RCC 7860 (cell line): Measurements from ENCODE around the gene USO1.
"Not testable (repeated sequence)": the region's sequence is repeated elsewhere in the genome, so short reads cannot be mapped to it uniquely, and the experiment has no call there.

ENCODE experiments used
- DNase-seq: peaks from one replicate; pipeline ENCODE4 v3.0.0-alpha.2; 2015; ENCODE audit warnings: low spot score
- FAIRE-seq: peaks from 2 replicates; lab custom pipeline; 2012; peaks lifted over from hg19 to GRCh38; lab: Jason Lieb, UNC

The USO1 gene

DNA sequence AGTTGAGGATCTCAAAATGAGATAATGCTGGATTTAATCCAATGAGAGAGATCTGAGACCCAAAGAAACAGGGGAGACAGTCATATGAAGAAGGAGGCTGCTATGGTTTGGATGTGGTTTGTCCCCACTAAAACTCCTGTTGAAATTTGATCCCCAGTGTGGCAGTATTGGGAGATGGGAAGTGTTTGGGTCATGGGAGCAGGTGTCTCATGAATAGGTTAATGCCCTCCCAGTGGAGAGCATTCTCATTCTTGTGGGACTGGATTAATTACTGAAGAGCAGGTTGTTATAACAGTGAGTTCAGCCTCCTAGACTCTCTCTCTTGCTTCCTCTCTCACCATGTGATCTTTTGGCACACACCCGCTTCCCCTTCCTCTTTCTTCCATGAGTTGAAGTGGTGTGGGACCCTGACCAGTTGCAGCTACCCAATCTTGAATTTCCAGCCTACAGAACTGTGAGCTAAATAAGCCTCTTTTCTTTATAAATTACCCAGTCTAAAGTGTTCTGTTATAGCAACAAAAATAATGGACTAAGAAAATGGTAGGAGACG, 107.6 kb downstream of the USO1 start:
- FAIRE-seq (no peak), DNase-seq (no peak)

DNA sequence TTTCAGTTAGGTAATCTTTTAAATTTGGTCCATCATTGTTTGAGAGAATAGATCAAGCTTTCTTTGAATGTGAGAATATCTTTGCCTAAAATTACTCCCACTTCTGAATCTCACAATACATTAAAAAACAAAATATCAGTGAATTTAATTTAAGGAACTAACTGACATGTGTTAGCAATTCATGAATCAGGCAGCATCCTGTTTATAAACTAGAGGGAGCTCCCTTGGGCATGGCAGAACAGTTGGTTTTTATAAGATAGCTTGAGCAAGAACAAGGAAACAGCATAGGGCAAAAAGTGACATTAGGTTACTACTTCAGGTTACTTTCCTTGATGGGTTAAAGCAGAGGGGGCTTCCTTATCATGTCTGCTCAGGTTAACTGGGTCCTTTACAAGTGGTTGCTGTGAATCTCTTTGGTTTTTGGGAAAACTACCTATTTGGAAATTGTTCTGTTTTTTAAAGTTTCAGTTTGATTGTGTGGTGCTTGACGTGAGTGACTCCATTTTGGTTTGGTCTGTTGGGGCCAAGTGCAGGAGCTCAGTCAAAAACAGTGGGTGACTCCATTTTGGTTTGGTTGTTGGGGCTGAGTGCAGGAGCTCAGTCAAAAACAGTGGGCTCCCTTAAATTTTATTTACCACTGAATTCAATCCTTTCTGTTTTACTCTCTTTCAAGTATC, 109.9 kb downstream of the USO1 start:
- no peak for FAIRE-seq

GRCh38 chr4:75834772-75835154, 110.4 kb downstream of the USO1 start:
- FAIRE-seq, result no peak
- DNase-seq, result no peak

More for the DNA sequence above, 109.9 kb downstream of the USO1 start:
- DNase-seq, result no peak

DNA sequence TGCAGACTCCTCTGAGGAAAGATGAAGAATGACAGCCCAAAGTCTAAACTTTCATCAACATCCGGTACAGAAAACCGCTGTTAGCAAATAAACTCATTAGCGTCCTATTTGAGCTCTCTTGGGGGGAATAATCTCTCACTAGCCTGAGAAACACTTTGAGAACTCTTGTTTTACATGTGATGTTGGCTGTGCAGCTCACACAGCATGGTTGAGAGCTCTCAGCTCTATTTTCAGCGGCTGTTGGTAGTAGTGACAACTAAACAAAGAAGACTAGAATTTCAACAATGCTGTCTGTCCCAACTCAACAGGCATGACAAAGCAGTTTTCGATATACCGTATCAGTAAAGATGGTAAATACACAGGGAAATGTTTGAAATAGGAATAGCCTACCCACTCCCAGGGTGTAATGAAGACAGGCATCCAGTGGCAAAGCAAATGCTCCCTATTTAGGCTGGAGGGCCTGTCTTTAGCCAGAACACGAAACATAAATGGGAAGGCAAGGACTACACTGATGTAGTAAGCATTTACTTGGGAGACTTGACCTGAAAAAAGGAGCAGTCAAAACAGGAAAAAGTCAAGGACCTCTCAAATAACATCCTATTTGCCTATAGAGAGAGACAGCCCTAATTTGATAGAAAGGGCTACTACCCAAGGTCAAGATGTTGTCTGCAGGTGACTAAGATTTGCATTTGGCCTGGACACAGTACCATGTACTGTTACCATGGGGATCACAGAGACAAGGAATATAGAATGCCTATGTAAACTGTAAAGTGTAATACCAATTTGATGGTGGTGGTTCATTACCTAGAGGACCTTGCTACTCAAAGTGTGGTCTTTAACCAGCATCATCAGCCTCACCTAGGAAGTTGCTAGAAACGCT, 117.5 kb downstream of the USO1 start:
- no peak for FAIRE-seq
- no peak for DNase-seq

- FAIRE-seq (no peak), DNase-seq (no peak)
Observed at GRCh38 chr4:75843596-75843995, 119.2 kb downstream of the USO1 start.

- FAIRE-seq, result no peak
- DNase-seq, result no peak
Observed at GRCh38 chr4:75844151-75844662, 119.8 kb downstream of the USO1 start.

DNA sequence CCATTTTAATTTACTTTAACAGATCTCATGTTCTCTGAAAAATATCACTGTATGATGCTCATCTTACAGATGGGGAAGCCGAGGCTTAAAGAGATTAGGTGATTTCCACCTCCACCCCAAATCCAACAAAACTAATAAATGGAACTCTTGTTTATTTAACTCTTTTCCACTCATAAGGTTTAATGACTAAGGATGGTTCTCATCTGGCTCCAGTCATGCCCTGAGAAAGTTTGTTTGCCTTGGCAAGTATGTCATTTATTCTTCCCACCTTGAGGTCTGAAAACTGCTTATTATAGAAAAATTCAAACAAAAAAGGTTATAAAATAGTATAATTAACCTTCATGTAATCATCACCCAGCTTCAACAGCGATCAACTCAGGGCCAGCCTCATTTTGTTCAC, 121.6 kb downstream of the USO1 start:
- FAIRE-seq, result no peak
- no peak for DNase-seq

DNA sequence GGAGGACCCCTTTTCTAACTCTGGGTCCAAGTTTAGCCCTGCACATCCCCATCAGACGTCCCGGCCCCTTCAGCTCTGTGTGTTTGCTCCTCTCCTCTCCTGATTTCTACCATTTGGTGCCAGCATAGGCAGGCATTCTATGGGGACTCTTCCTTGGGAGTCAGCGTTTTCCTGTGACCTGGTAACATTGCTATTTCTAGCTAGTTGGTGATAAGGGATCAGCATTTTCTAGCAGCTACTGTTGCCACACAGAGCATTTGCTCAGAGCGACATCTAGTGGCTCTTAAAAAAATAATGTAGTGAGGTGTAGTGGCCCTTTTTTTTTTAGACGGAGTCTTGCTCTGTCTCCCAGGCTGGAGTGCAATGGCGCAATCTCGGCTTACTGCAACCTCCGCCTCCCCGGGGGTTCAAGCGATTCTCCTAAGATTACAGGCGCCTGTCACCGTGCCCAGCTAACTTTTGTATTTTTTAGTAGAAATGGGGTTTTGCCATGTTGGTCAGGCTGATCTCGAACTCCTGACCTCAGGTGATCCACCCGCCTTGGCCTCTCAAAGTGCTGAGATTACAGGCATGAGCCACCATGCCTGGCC, 123.9 kb downstream of the USO1 start:
- not testable (repeated sequence) for FAIRE-seq
- peak; percentile 65 for DNase-seq

DNA sequence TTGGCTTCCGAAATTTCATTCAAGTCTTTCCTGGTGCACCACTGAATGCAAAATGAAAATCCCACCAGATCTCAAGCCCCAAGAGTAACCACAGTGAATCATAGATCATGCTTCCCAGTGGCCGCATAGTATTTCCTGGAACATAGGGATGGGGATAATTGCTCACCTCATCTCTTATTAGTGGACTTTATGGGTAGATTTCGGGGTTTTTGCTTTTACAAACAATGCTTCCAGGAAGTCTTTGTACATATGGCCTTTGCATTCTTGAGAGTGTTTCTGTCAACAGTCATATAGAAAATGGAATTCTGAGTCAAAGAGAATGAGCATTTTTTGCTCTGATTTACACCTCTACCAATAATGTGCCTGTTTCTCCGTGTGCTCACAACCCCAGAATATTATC, 124.5 kb downstream of the USO1 start:
- FAIRE-seq (no peak), DNase-seq (no peak)

- FAIRE-seq, result no peak
- no peak for DNase-seq
Observed at GRCh38 chr4:75849461-75849860, 125.1 kb downstream of the USO1 start.

DNA sequence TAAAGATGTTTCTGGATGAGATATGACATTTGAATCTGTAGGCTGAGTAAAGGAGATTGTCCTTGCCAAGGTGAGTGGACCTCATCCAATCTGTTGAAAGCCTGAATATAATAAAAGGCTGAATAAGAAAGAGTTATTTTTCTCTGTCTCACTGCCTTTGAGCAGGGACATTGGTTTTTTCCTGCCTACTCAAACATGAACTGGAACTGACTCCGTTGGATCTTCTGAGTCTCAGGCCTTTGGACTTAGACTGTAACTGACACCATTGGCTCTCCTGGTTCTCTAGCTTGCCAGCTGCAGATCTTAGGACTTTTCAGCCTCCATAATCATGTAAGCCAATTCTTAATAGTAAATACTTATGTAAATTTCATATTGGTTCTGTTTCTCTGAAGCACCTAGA, 134.3 kb downstream of the USO1 start:
- FAIRE-seq, result no peak
- no peak for DNase-seq

- no peak for FAIRE-seq
- no peak for DNase-seq
Observed at GRCh38 chr4:75860606-75861005, 136.2 kb downstream of the USO1 start.
